Measurements from ENCODE around the gene DCDC1.

GRCh38 chr11:31417816-31418215, 48.3 kb upstream of the DCDC1 start:
- TF ChIP-seq ZNF175 (CRISPR knock-in tag; IDR thresholded peaks at IDR 0.05; ENCODE audit: low read depth), result no peak
- no peak for TF ChIP-seq ZNF41 (CRISPR knock-in tag; conservative IDR thresholded peaks at IDR 0.05)
- TF ChIP-seq CTCF (IDR thresholded peaks at IDR 0.05 in 2 of 3, conservative IDR thresholded peaks at IDR 0.05 in 1 of 3; ENCODE audit: insufficient read depth in 2 of 3, low read depth in 1 of 3, low read length in 3 of 3), result no peak
- TF ChIP-seq TEAD4 (IDR thresholded peaks at IDR 0.05; ENCODE audit: low read length), result no peak
- no peak for TF ChIP-seq TEAD4 (CRISPR knock-in tag; IDR thresholded peaks at IDR 0.05; ENCODE audit: borderline replicate concordance)
- no peak for TF ChIP-seq ZNF764 (CRISPR knock-in tag; IDR thresholded peaks at IDR 0.05; ENCODE audit: low read depth)
- no peak for TF ChIP-seq TAF15 (IDR thresholded peaks at IDR 0.05; ENCODE audit: low read depth, low read length)
- no peak for TF ChIP-seq MXI1 (IDR thresholded peaks at IDR 0.05; ENCODE audit: low read depth, low read length)
- no peak for TF ChIP-seq JUNB (CRISPR knock-in tag; conservative IDR thresholded peaks at IDR 0.05)
- no peak for TF ChIP-seq ZC3H4 (CRISPR knock-in tag; IDR thresholded peaks at IDR 0.05; ENCODE audit: borderline replicate concordance)
- no peak for TF ChIP-seq RNF219 (CRISPR knock-in tag; IDR thresholded peaks at IDR 0.05)
- TF ChIP-seq ZFP36 (IDR thresholded peaks at IDR 0.05; ENCODE audit: low read depth, low read length, partially characterized antibody), result no peak

All from K562 (cell line).